Stimulated activated naive CD8-positive, alpha-beta T cell treated with anti-CD3 and anti-CD28 coated beads, Interleukin-15, Interleukin-2, amounts not matched to agents 100 U/mL and 50 U/mL, for 24 hours (primary cell): ENCODE data around the gene TMEM259.

Experiments used
- ATAC-seq: fragments of 150-1000 bp; cut with Tn5 transposase; one replicate; pipeline ENCODE4 v1.10.0; 2021
- DNase-seq: peaks from one replicate; pipeline ENCODE4 v3.0.0; 2021

Gene TMEM259

GRCh38 chr19:1016647-1017114 is 4.2 kb downstream of the TMEM259 start:
- ATAC-seq (no peak), DNase-seq (no peak)

GRCh38 chr19:1015782-1016646 is 4.9 kb downstream of the TMEM259 start:
- DNase-seq = no peak

GRCh38 chr19:1015061-1015781 is 5.7 kb downstream of the TMEM259 start:
- no peak for DNase-seq
- ATAC-seq = no peak

More at GRCh38 chr19:1015782-1016646, 4.9 kb downstream of the TMEM259 start:
- no peak for ATAC-seq

GRCh38 chr19:1014161-1015060 is 6.5 kb downstream of the TMEM259 start:
- no peak for ATAC-seq
- no peak for DNase-seq

- no peak for ATAC-seq
These were observed 7.7 kb downstream of the TMEM259 start for GRCh38 chr19:1013218-1013617.

GRCh38 chr19:1012334-1012733 is 8.6 kb downstream of the TMEM259 start:
- no peak for DNase-seq
- no peak for ATAC-seq

More at GRCh38 chr19:1013218-1013617, 7.7 kb downstream of the TMEM259 start:
- DNase-seq = no peak

GRCh38 chr19:1011831-1012333 is 9.0 kb downstream of the TMEM259 start:
- DNase-seq = no peak
- ATAC-seq = no peak

GRCh38 chr19:1010586-1011510 is 10.1 kb downstream of the TMEM259 start:
- DNase-seq = no peak
- ATAC-seq = no peak

- no peak for DNase-seq
- no peak for ATAC-seq
These were observed 10.9 kb downstream of the TMEM259 start for GRCh38 chr19:1009981-1010538.

- no peak for DNase-seq
- no peak for ATAC-seq
These were observed 11.6 kb downstream of the TMEM259 start for GRCh38 chr19:1009041-1009980.

GRCh38 chr19:1008268-1009040 is 12.5 kb downstream of the TMEM259 start:
- DNase-seq (no peak), ATAC-seq (no peak)

- ATAC-seq (no peak), DNase-seq (no peak)
These were observed 13.3 kb downstream of the TMEM259 start for GRCh38 chr19:1007399-1008251.

GRCh38 chr19:1006711-1007398 is 14.1 kb downstream of the TMEM259 start:
- DNase-seq (no peak), ATAC-seq (no peak)

- DNase-seq (no peak), ATAC-seq (no peak)
These were observed 15.9 kb downstream of the TMEM259 start for GRCh38 chr19:1004803-1005664.

- ATAC-seq (no peak), DNase-seq (no peak)
These were observed 16.6 kb downstream of the TMEM259 start for GRCh38 chr19:1004204-1004802.

GRCh38 chr19:1003283-1003682 is 17.6 kb downstream of the TMEM259 start:
- no peak for ATAC-seq
- no peak for DNase-seq
